OCI-LY7 (cell line): ENCODE data around the gene TSN. TPM values are rescaled to one million over a fixed set of nuclear protein-coding genes. Genes with fewer than 3 reads are reported as not detected.

Source experiments
- BruUV-seq: library from RNA; stranded (reverse); fragments of 400-500 nt; replicated peaks from 2 replicates; lab custom pipeline; 2021; lab: Mats Ljungman, UMichigan
- CTCF ChIA-PET: fragments of 300-600 bp; sonication (Branson Sonifier 250); formaldehyde crosslinking; loops from one replicate; lab custom pipeline; 2022; ENCODE audit warnings: antibody characterized with exemption; ENCODE audit not compliant: unreplicated experiment; lab: Charles Lee
- POLR2A ChIA-PET: fragments of 300-600 bp; sonication (Branson Sonifier 250); formaldehyde crosslinking; loops from one replicate; lab custom pipeline; 2022; ENCODE audit warnings: antibody characterized with exemption; lab: Charles Lee
- DNase-seq: peaks from one replicate; pipeline ENCODE4 v3.0.0-alpha.2; 2015; ENCODE audit warnings: low spot score
- H2AFZ ChIP-seq: fragments of 200-600 bp; sonication (generic), shearing (Covaris generic); 2 replicates; pipeline ENCODE4 v1.6.1; 2014; ENCODE audit warnings: mild to moderate bottlenecking, antibody characterized with exemption, low read length, moderate library complexity
- H3K27ac ChIP-seq: fragments of 200-600 bp; sonication (generic); 2 replicates; pipeline ENCODE4 v1.5.1; 2014; ENCODE audit warnings: mixed run types, low read depth, mild to moderate bottlenecking, moderate library complexity, low read length, inconsistent platforms; ENCODE audit not compliant: poor library complexity, severe bottlenecking
- H3K36me3 ChIP-seq: fragments of 200-600 bp; sonication (generic); 2 replicates; pipeline ENCODE4 v1.6.1; 2014; ENCODE audit warnings: mild to moderate bottlenecking, antibody characterized with exemption, low read length, moderate library complexity, mixed read lengths; ENCODE audit not compliant: insufficient read depth
- H3K4me1 ChIP-seq: fragments of 200-600 bp; sonication (generic); 2 replicates; pipeline ENCODE4 v1.5.1; 2014; ENCODE audit warnings: mild to moderate bottlenecking, low read length; ENCODE audit not compliant: insufficient read depth, poor library complexity, severe bottlenecking
- H3K4me2 ChIP-seq: fragments of 200-600 bp; sonication (generic); 2 replicates; pipeline ENCODE4 v1.6.1; 2014; ENCODE audit warnings: mild to moderate bottlenecking, low read length
- H3K4me3 ChIP-seq: fragments of 200-600 bp; sonication (generic); 2 replicates; pipeline ENCODE4 v1.5.1; 2014; ENCODE audit warnings: mild to moderate bottlenecking, low read depth, low read length; ENCODE audit not compliant: poor library complexity, severe bottlenecking
- H3K79me2 ChIP-seq: fragments of 200-600 bp; sonication (generic); 2 replicates; pipeline ENCODE4 v1.6.1; 2016; ENCODE audit warnings: low read depth, mild to moderate bottlenecking, low read length, moderate library complexity, mixed read lengths; ENCODE audit not compliant: insufficient read depth
- H3K9me2 ChIP-seq: fragments of 200-600 bp; sonication (generic); 2 replicates; pipeline ENCODE4 v1.6.1; 2016; ENCODE audit warnings: mild to moderate bottlenecking, low read length, mixed read lengths; ENCODE audit not compliant: insufficient read depth
- H3K9me3 ChIP-seq: fragments of 200-600 bp; sonication (generic); 2 replicates; pipeline ENCODE4 v1.6.1; 2014; ENCODE audit warnings: mild to moderate bottlenecking, mixed run types, low read length, mixed read lengths
- H4K20me1 ChIP-seq: fragments of 200-600 bp; sonication (generic); 2 replicates; pipeline ENCODE4 v1.6.1; 2014; ENCODE audit warnings: mild to moderate bottlenecking, antibody characterized with exemption, low read length, moderate library complexity, mixed read lengths; ENCODE audit not compliant: insufficient read depth
- EZH2phosphoT487 ChIP-seq: fragments of 200-600 bp; sonication (generic); IDR thresholded peaks from 2 replicates; pipeline ENCODE4 v1.6.1; 2018; ENCODE audit warnings: low read depth, borderline replicate concordance, mild to moderate bottlenecking, mixed run types, antibody characterized with exemption, low read length, moderate library complexity, mixed read lengths
- intact Hi-C: fragments of 100-400 bp; cut with micrococcal nuclease; formaldehyde crosslinking; loops from one replicate; pipeline ENCODE4 v1.10.0; 2022; ENCODE audit not compliant: unreplicated experiment
- total RNA-seq, 2 experiments: library from RNA; depleted of rRNA in 1 of 2; stranded (reverse); fragments of >200 nt in 1 of 2; shearing (Covaris generic) in 1 of 2; gene quantifications; 2 replicates each; pipeline ENCODE4 v1.2.3, GENCODE V29; 2014 to 2022
- TF ChIP-seq, protein P1 (sequence below): fragments of 200-600 bp; sonication (generic); conservative IDR thresholded peaks from 2 replicates; pipeline ENCODE4 v1.5.1; 2014; ENCODE audit warnings: mild to moderate bottlenecking, antibody characterized with exemption, low read length, moderate library complexity, mixed read lengths

TSN gene
- total RNA-seq, 2 experiments from 2014 or later, result 59.2 to 102 TPM

GRCh38 chr2:121735518-121736074, 19.9 kb upstream of the TSN start:
- Histone ChIP-seq H3K79me2 (peaks cover 46% of the 10 kb centered on the region), H4K20me1 (peaks cover 9% of the 10 kb centered on the region), H3K9me3 (no peaks in the 10 kb centered on the region), H3K4me1 (peaks cover 16% of the 10 kb centered on the region), H3K27ac (peak overlapping the region; percentile 61), H3K36me3 (peaks cover 49% of the 10 kb centered on the region), H2AFZ (no peak overlapping the region; the same call in 1 of the 2 replicates), H3K9me2 (no peaks in the 10 kb centered on the region), H3K4me3 (peak overlapping the region; percentile 92), H3K4me2 (peak overlapping the region; percentile 81)
- TF ChIP-seq EZH2phosphoT487, result no peak
- TF ChIP-seq, protein P1, sequence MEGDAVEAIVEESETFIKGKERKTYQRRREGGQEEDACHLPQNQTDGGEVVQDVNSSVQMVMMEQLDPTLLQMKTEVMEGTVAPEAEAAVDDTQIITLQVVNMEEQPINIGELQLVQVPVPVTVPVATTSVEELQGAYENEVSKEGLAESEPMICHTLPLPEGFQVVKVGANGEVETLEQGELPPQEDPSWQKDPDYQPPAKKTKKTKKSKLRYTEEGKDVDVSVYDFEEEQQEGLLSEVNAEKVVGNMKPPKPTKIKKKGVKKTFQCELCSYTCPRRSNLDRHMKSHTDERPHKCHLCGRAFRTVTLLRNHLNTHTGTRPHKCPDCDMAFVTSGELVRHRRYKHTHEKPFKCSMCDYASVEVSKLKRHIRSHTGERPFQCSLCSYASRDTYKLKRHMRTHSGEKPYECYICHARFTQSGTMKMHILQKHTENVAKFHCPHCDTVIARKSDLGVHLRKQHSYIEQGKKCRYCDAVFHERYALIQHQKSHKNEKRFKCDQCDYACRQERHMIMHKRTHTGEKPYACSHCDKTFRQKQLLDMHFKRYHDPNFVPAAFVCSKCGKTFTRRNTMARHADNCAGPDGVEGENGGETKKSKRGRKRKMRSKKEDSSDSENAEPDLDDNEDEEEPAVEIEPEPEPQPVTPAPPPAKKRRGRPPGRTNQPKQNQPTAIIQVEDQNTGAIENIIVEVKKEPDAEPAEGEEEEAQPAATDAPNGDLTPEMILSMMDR, result peak; percentile 83
- no TSS peak for BruUV-seq
- POLR2A ChIA-PET, result interaction anchor here (0.6 to 2.7 kb wide), 9 partner anchors 20 to 205 kb away, joined by 3 to 7 read pairs (median 4); partner anchors contain the start of genes RNU4ATAC and TSN
- peak; percentile 55 for DNase-seq
- CTCF ChIA-PET, result interaction anchor here (0.6 to 1.6 kb wide), 3 partner anchors 36 to 462 kb away, joined by 3 to 7 read pairs (median 3); no protein-coding TSS in a partner anchor
- intact Hi-C loops, result loop anchor here (2.0 to 10.0 kb wide), 6 partner anchors 69 to 1721 kb away; partner anchors contain the start of genes EPB41L5 and RNU4ATAC

GRCh38 chr2:121736140-121736461, 19.4 kb upstream of the TSN start:
- CTCF ChIA-PET, result interaction anchor here (0.6 to 1.6 kb wide), 5 partner anchors 35 to 1044 kb away, joined by 3 to 12 read pairs (median 5); no protein-coding TSS in a partner anchor
- Histone ChIP-seq H3K36me3 (peaks cover 44% of the 10 kb centered on the region), H3K4me2 (peak overlapping the region; percentile 81), H3K4me3 (peak overlapping the region; percentile 92), H3K79me2 (peaks cover 46% of the 10 kb centered on the region), H3K9me2 (no peaks in the 10 kb centered on the region), H3K9me3 (no peaks in the 10 kb centered on the region), H4K20me1 (peaks cover 9% of the 10 kb centered on the region), H3K27ac (peak overlapping the region; percentile 61), H2AFZ (peak overlapping the region; percentile 53; the same call in 1 of the 2 replicates), H3K4me1 (peaks cover 16% of the 10 kb centered on the region)
- TF ChIP-seq, protein P1, result no peak
- TF ChIP-seq EZH2phosphoT487, result no peak
- POLR2A ChIA-PET, result interaction anchor here (0.6 to 2.7 kb wide), 13 partner anchors 16 to 1198 kb away, joined by 3 to 7 read pairs (median 4); partner anchors contain the start of gene RNU4ATAC
- DNase-seq, result peak; percentile 14
- intact Hi-C loops, result loop anchor here (2.0 to 10.0 kb wide), 4 partner anchors 69 to 1721 kb away; partner anchors contain the start of genes EPB41L5 and RNU4ATAC
- no TSS peak for BruUV-seq
